ENCODE measurements around the gene RAP1A. TPM values are rescaled to one million over a fixed set of nuclear protein-coding genes. Genes with fewer than 3 reads are reported as not detected.

Gene RAP1A
- 12.1 and 18.7 TPM in 2 replicates for total RNA-seq (2014; rRNA removed; shearing (Covaris generic))

GRCh38 chr1:111619635-111620440, at the start of gene RAP1A:
Gene RAP1A (plus strand): TSS chr1:111619789. CDS start chr1:111691361, 71,572 bp downstream.

GRCh38 chr1:111739194-111739924, 119.8 kb downstream of the RAP1A start, which contains the start of gene INKA2:
Gene INKA2 (minus strand): TSS chr1:111739395. CDS start chr1:111739242, 153 bp downstream.

DNA sequence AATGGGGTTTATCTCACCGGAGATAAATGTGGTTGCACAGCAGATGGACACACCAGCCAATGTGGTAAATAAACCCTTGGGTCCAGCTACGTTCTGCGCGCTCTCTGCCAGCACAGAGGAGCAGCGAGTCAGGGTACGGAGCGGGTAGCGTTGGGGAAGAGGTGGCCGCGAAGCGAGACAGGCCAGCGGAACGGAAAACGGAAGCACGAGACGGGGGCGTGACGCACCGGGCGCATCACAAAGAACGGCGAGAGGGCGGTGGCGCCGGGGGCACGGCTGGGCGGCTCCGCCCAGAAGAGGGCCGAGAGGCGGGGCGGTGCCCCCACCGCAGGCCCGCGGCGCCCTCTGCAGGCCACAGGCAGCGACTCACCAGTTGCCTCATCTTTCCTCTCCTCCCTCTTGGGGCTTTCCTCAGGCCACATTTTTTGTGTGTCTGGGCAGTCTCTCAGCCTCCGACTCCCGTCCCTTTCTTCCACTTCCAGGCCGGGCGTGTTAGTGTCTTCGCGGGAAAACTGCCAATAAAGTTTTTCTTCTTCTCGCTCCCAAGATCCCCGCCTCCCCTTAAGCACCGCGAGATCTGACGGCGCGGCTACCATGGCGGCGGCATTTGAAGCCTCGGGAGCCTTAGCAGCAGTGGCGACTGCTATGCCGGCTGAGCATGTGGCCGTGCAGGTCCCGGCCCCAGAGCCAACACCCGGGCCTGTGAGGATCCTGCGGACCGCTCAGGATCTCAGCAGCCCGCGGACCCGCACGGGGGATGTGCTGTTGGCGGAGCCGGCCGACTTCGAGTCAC, 135.9 kb downstream of the RAP1A start, which contains the start of gene DDX20:
TSS of gene DDX20 (plus strand) at position 571 of the 793 bp plus-strand sequence. CDS start at position 595, 24 bp downstream.

Small RNAs within 50 kb of the gene (small RNA-seq; reads per million reads assigned to genes)
- not detected for gene INKA2
- gene RNU6-151P, result not detected

Other genes with a start within 250 kb of the RAP1A start
- gene OVGP1, start 192.1 kb upstream of the RAP1A start, total RNA-seq (2014; rRNA removed; shearing (Covaris generic)), result 0.60 and 1.2 TPM in 2 replicates
- gene WDR77, start 170.5 kb upstream of the RAP1A start, total RNA-seq (2014; rRNA removed; shearing (Covaris generic)), result 31.3 and 33.4 TPM in 2 replicates
- 361 and 417 TPM in 2 replicates for gene ATP5PB, start 170.3 kb upstream of the RAP1A start, total RNA-seq (2014; rRNA removed; shearing (Covaris generic))
- not detected in 2 replicates for gene C1orf162, start 145.8 kb upstream of the RAP1A start, total RNA-seq (2014; rRNA removed; shearing (Covaris generic))
- gene ADORA3, start 116.2 kb upstream of the RAP1A start, total RNA-seq (2014; rRNA removed; shearing (Covaris generic)), result not detected in 2 replicates
- gene TMIGD3, start 116.2 kb upstream of the RAP1A start, total RNA-seq (2014; rRNA removed; shearing (Covaris generic)), result not detected in 2 replicates
- gene INKA2, start 119.6 kb downstream of the RAP1A start, total RNA-seq (2014; rRNA removed; shearing (Covaris generic)), result 3.9 and 4.0 TPM in 2 replicates
- 26.7 and 31.0 TPM in 2 replicates for gene DDX20, start 136.1 kb downstream of the RAP1A start, total RNA-seq (2014; rRNA removed; shearing (Covaris generic))

Data from A375 (cell line).